ENCODE measurements around the gene SLC24A5.

Gene SLC24A5

GRCh38 chr15:48120745-48121144 is at the start of gene SLC24A5:
Gene SLC24A5, plus strand, starts transcription at chr15:48120990. Its CDS starts 55 bp downstream, at chr15:48121045.
- no peak for DNase-seq

DNA sequence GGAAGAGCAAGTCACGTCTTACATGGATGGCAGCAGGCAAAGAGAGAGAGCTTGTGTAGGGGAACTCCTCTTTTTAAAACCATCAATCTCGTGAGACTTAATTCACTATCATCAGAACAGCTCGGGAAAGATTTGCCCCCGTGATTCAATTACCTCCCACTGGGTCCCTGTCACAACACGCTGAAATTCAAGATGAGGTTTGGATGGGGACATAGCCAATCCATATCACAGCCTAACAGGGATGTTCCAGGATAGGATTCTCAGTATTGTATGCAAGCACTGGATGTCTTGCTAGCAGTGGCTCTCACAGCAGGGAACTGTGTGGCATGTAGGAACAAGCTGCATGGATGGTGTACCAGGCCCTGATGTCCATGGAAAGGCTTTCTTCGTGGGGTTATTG is 47.8 kb upstream of the SLC24A5 start:
- DNase-seq: no peak

- no peak for DNase-seq
These were observed 46.9 kb upstream of the SLC24A5 start for GRCh38 chr15:48073881-48074280.

DNA sequence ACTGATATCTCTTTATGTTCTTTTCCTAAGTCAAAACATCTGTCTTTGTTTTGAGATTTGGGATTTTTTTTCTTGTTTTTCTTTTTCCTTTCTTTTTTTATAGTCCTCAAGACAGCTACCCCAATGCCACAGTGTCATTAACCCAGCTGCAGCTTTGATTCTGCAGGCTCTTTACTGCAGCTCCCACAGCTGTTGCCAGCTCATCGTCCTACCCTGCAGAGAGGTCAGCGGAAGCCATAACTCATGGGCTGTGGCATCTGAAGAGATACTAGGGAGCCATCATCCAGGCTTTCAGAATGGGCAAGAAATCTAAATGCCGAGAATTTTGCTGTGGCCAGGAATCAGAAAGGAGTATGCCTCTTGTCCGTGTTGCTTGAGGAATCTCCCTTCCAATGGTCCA is 44.3 kb upstream of the SLC24A5 start:
- no peak for DNase-seq

GRCh38 chr15:48077616-48078184 is 43.1 kb upstream of the SLC24A5 start:
- DNase-seq: no peak

GRCh38 chr15:48084759-48085590 is 35.8 kb upstream of the SLC24A5 start:
- DNase-seq: peak; percentile 55

DNA sequence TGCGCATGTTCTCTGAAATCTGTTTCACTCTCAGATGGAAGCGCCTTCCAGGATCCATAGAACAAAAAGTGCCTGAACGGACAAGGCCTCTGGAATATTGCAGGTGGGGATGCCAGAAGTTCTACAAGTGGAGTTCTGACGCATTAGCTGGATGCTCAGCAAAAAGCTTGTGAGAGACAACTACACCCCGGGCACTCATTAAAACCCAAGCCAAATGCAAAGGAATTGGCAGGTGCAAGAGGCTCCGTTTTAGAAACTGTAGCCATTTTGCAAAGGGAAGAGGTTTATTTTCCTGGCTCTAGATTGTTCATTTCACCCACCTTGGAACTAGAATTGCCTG is 35.2 kb upstream of the SLC24A5 start:
- peak; percentile 87 for DNase-seq

DNA sequence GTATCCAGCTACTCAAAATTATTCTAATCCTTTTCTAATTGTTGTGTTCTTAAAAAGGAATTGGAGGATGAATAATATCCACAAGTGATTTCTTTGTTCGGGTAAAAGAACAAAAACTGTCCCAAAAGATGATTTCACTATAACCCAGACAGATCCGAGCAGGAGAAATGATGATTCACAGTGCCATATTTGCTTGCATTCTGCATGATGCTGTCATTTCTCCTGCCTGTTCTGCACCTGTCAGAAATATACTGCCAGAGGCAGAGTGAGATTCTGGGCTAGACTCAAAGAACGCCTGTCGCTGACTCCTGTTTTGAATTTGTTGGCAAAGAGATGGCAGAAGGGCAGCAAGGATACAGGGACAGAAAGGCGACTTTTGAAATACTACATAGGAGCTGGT is 34.7 kb upstream of the SLC24A5 start:
- no peak for DNase-seq

DNA sequence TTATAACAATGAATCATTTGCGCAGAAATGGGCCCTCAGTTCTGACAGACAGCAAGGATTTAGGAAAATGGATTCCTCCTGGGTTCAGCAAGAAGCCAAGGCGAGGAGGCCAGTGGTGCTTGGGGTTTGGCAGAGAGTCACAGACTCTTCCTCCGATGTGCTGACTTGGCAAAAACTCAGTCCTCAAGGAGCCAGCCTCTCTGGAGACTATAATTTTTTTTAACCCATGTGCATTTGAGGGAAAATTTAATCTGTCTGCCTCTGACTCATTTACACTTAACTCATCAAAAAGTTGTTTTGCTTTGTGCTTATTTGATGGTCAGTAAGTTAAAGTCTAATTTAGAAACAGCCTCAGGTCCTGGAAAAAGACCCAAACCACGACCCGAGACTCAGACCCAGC is 34.2 kb upstream of the SLC24A5 start:
- DNase-seq: peak; percentile 73

DNA sequence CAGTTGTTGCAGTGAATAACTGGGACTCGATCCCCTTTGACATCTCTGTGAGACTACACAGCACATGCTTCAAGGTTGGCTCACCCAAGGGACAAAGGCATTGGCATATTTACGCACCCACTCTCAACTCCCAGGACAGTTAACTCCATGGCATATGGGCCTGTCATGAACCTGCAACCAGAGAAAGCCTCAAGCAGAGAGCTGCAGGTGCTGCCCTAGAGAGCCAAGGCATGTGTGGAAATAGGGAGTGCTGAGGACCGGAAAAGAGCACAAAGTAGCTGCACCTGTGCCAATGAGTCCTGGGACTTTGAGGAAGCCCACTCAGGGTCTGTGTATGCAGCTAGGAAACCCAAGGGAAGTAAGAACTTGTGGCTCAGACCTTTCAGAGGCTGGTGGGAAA is 32.9 kb upstream of the SLC24A5 start:
- no peak for DNase-seq

GRCh38 chr15:48089702-48090101 is 31.1 kb upstream of the SLC24A5 start:
- no peak for DNase-seq

- no peak for DNase-seq
These were observed 30.7 kb upstream of the SLC24A5 start for GRCh38 chr15:48090115-48090514.

GRCh38 chr15:48090666-48091065 is 30.1 kb upstream of the SLC24A5 start:
- DNase-seq: no peak

DNA sequence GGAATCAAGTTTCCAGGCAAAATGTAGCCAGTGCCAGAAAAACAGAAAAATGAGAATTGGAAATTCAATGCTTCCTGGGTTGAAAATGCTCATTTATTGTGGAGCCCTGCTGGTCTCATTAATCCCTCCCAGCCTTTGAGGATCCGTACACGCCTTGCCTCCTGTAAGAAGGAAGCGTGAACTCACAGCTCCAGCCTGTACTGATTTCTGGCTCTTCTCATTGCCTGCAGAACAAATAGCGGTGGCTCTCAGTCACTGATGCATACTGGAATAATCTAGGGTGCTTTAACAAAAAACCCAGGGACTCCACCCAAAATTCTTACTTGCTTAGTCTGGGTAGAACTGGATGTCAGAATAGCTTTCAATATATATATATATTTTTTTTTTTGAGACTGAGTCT is 29.3 kb upstream of the SLC24A5 start:
- no peak for DNase-seq

DNA sequence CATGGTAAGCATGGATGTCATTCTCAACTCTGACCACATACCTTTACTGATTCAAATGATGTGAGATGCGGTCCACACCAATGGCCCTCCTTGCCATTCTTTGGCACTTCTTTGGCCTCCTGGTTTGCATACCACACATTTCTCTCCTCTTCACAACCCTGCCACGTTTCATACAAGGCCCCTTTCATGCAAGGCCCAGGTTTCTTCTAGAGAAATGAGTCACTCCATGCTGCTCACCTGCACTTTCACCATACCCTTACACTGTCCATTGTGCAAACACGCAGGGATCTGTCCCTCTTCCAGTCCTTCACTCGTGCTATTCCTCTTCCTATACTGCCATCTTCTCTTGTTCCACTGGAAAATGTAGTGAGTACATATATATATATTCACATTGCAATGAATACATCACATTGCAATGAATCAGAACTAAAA is 24.4 kb upstream of the SLC24A5 start:
- no peak for DNase-seq

DNA sequence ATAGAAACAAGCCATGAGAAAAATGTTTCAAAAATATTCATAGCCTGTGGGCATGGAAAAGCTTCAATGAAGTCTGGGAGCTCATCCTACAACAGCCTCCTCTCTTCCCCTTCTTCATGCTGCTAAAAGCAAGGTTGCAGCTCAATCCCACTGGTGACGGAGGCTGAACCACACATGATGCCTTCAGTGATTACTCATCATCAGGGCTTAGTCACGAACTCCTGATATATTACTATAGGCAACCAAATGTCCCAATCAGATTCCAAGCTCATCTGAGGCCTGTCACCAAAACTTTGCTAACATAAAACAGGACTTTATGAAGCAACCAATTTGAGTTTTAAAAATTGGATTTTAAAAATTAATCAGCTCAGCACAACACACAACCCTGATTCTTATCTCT is 24.0 kb upstream of the SLC24A5 start:
- no peak for DNase-seq

- DNase-seq: no peak
These were observed 23.5 kb upstream of the SLC24A5 start for GRCh38 chr15:48097264-48097663.

DNA sequence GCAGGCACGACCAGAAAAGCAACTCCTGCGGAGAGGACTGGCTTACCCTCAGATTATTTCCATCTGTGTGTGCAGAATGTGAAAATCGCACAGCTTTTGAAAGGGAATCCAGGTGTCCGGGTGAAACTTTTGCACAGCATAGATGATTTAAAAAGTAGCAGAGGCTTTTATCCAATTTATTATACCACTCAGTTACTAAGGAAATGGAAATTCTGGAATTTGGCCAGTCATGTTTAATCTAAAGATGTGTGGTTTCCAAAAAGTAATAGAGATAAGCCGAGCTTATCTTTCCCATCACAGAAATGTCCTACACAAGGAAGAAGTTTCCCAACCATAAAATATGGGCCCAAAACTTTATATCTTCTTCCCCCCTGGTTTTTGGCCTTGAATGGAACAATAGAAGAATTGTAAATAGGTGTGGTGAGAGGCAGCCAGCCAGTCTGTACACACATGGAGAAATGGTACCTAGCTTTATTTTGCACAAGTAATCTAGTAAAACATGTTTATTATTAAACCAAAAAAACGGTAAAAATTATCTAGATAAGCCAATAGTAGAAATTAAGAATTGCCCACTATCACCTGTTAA is 19.3 kb upstream of the SLC24A5 start:
- no peak for DNase-seq

- no peak for DNase-seq
These were observed 18.6 kb upstream of the SLC24A5 start for GRCh38 chr15:48102167-48102566.

DNA sequence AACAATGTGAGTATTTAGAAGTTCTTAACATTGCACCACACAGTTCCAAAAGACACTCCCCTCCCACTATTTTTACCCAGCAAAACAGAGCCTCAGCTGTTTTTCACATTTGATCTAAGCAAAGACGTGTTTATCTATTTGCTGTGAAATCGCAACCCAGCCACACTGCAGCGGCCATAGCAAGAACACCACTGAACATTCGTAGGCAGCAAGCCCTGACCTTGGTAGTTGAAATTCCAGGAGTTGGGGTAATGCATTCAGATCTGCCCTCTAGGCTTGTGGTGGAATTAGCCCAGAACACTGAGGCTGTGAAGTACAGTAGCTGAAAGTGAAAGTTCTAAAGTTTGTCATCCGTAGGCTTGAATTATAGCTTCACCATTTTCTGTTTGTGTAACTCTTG is 17.1 kb upstream of the SLC24A5 start:
- DNase-seq: no peak

DNA sequence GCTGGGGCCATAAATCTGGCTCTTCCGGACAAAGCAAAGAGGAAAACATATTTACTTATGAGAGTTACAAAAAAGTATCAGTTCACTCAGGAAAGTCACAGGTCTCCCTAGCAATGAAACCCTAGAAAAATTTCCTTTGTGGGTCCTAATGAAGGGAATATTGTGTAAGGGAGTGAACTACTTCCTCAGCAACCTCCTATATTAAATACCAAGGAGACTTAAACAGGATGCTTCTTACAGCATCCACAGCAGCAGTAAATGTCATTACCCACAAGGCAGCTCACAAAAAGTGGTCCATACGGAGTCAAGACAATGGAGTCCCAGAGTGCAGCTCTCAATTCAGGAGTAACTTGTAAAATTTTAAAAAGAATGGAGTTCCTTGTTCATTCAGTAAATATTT is 14.9 kb upstream of the SLC24A5 start:
- DNase-seq: no peak

GRCh38 chr15:48109212-48109611 is 11.6 kb upstream of the SLC24A5 start:
- no peak for DNase-seq

- no peak for DNase-seq
These were observed 10.8 kb upstream of the SLC24A5 start for GRCh38 chr15:48109856-48110531.

- no peak for DNase-seq
These were observed 8.5 kb upstream of the SLC24A5 start for GRCh38 chr15:48112242-48112641.

Data from left hindlimb (tissue), 1 donor.